HEK293 (cell line): Measurements from ENCODE around the gene LAMTOR5.
A peak's percentile ranks its signal among the peaks of the same experiment; 100 is the strongest.

ENCODE experiments used
- BCL11A ChIP-seq: fragments of 450-650 bp; formaldehyde crosslinking; IDR thresholded peaks from 2 replicates; pipeline ENCODE4 v1.5.1; 2016; ENCODE audit warnings: low read depth, missing biosample characterization, missing genetic modification characterization
- BCL6B ChIP-seq: fragments of 450-650 bp; formaldehyde crosslinking; IDR thresholded peaks from 2 replicates; pipeline ENCODE4 v1.5.1; 2017; ENCODE audit warnings: missing biosample characterization, missing genetic modification characterization
- FEZF1 ChIP-seq: fragments of 450-650 bp; formaldehyde crosslinking; IDR thresholded peaks from 2 replicates; pipeline ENCODE4 v1.5.1; 2016; ENCODE audit warnings: missing biosample characterization, missing genetic modification characterization
- GLI2 ChIP-seq: fragments of 450-650 bp; formaldehyde crosslinking; IDR thresholded peaks from 2 replicates; pipeline ENCODE4; 2017; ENCODE audit warnings: missing biosample characterization, missing genetic modification characterization, low read depth, borderline replicate concordance
- INSM2 ChIP-seq: fragments of 450-650 bp; formaldehyde crosslinking; IDR thresholded peaks from 2 replicates; pipeline ENCODE4 v1.5.1; 2016; ENCODE audit warnings: missing biosample characterization, missing genetic modification characterization
- PATZ1 ChIP-seq: fragments of 450-650 bp; formaldehyde crosslinking; IDR thresholded peaks from 2 replicates; pipeline ENCODE4 v1.5.1; 2016; ENCODE audit warnings: missing biosample characterization, missing genetic modification characterization
- ZBTB1 ChIP-seq: fragments of 450-650 bp; formaldehyde crosslinking; IDR thresholded peaks from 2 replicates; pipeline ENCODE4 v1.5.1; 2016; ENCODE audit warnings: missing biosample characterization, missing genetic modification characterization
- ZBTB17 ChIP-seq: fragments of 450-650 bp; formaldehyde crosslinking; IDR thresholded peaks from 2 replicates; pipeline ENCODE4 v1.5.1; 2016; ENCODE audit warnings: missing biosample characterization, missing genetic modification characterization
- ZBTB20 ChIP-seq: fragments of 450-650 bp; formaldehyde crosslinking; IDR thresholded peaks from 2 replicates; pipeline ENCODE4 v1.5.1; 2016; ENCODE audit warnings: missing biosample characterization, missing genetic modification characterization
- ZNF121 ChIP-seq: fragments of 450-650 bp; formaldehyde crosslinking; IDR thresholded peaks from 2 replicates; pipeline ENCODE4 v1.5.1; 2016; ENCODE audit warnings: missing biosample characterization, missing genetic modification characterization
- ZNF2 ChIP-seq: fragments of 450-650 bp; formaldehyde crosslinking; IDR thresholded peaks from 2 replicates; pipeline ENCODE4 v1.5.1; 2016; ENCODE audit warnings: missing biosample characterization, missing genetic modification characterization
- ZNF23 ChIP-seq: fragments of 450-650 bp; formaldehyde crosslinking; IDR thresholded peaks from 2 replicates; pipeline ENCODE4 v1.5.1; 2016; ENCODE audit warnings: missing biosample characterization, missing genetic modification characterization, borderline replicate concordance
- ZNF311 ChIP-seq: fragments of 450-650 bp; formaldehyde crosslinking; IDR thresholded peaks from 2 replicates; pipeline ENCODE4 v1.5.1; 2017; ENCODE audit warnings: missing biosample characterization, missing genetic modification characterization, borderline replicate concordance
- ZNF37A ChIP-seq: fragments of 450-650 bp; IDR thresholded peaks from 2 replicates; pipeline ENCODE4 v1.5.1; 2018; ENCODE audit warnings: missing biosample characterization, missing genetic modification characterization
- ZNF391 ChIP-seq: fragments of 450-650 bp; formaldehyde crosslinking; IDR thresholded peaks from 2 replicates; pipeline ENCODE4 v1.5.1; 2016; ENCODE audit warnings: low read depth, missing biosample characterization, missing genetic modification characterization, borderline replicate concordance
- ZNF530 ChIP-seq: fragments of 450-650 bp; formaldehyde crosslinking; IDR thresholded peaks from 2 replicates; pipeline ENCODE4 v1.5.1; 2016; ENCODE audit warnings: low read depth, missing biosample characterization, missing genetic modification characterization
- ZNF548 ChIP-seq: fragments of 450-650 bp; formaldehyde crosslinking; IDR thresholded peaks from 2 replicates; pipeline ENCODE4 v1.5.1; 2016; ENCODE audit warnings: missing biosample characterization, missing genetic modification characterization
- ZNF596 ChIP-seq: fragments of 450-650 bp; IDR thresholded peaks from 2 replicates; pipeline ENCODE4 v1.5.0; 2018; ENCODE audit warnings: missing biosample characterization, mild to moderate bottlenecking, missing genetic modification characterization, moderate library complexity
- ZNF623 ChIP-seq: fragments of 450-650 bp; formaldehyde crosslinking; IDR thresholded peaks from 2 replicates; pipeline ENCODE4 v1.5.1; 2016; ENCODE audit warnings: missing biosample characterization, missing genetic modification characterization
- ZNF660 ChIP-seq: fragments of 450-650 bp; IDR thresholded peaks from 2 replicates; pipeline ENCODE4 v1.5.1; 2018; ENCODE audit warnings: missing biosample characterization, mild to moderate bottlenecking, missing genetic modification characterization
- TF ChIP-seq, protein P1 (sequence below): sonication (generic); formaldehyde crosslinking; IDR thresholded peaks from 2 replicates; pipeline ENCODE4 v1.8.1; 2022; ENCODE audit warnings: mild to moderate bottlenecking, moderate library complexity, missing genetic modification reagents
- TF ChIP-seq, protein P2 (sequence below): fragments of 450-650 bp; formaldehyde crosslinking; IDR thresholded peaks from 2 replicates; pipeline ENCODE4; 2016; ENCODE audit warnings: missing biosample characterization, missing genetic modification characterization
- TF ChIP-seq, protein P3 (sequence below): fragments of 450-650 bp; formaldehyde crosslinking; IDR thresholded peaks from 2 replicates; pipeline ENCODE4 v1.5.1; 2016; ENCODE audit warnings: missing biosample characterization, missing genetic modification characterization, borderline replicate concordance
- TF ChIP-seq, protein P4 (sequence below): fragments of 450-650 bp; formaldehyde crosslinking; IDR thresholded peaks from 2 replicates; pipeline ENCODE4 v1.5.1; 2016; ENCODE audit warnings: missing biosample characterization, missing genetic modification characterization, borderline replicate concordance
- TF ChIP-seq, protein P5 (sequence below): fragments of 450-650 bp; formaldehyde crosslinking; IDR thresholded peaks from 2 replicates; pipeline ENCODE4 v1.5.1; 2016; ENCODE audit warnings: missing biosample characterization, missing genetic modification characterization

Gene LAMTOR5

DNA sequence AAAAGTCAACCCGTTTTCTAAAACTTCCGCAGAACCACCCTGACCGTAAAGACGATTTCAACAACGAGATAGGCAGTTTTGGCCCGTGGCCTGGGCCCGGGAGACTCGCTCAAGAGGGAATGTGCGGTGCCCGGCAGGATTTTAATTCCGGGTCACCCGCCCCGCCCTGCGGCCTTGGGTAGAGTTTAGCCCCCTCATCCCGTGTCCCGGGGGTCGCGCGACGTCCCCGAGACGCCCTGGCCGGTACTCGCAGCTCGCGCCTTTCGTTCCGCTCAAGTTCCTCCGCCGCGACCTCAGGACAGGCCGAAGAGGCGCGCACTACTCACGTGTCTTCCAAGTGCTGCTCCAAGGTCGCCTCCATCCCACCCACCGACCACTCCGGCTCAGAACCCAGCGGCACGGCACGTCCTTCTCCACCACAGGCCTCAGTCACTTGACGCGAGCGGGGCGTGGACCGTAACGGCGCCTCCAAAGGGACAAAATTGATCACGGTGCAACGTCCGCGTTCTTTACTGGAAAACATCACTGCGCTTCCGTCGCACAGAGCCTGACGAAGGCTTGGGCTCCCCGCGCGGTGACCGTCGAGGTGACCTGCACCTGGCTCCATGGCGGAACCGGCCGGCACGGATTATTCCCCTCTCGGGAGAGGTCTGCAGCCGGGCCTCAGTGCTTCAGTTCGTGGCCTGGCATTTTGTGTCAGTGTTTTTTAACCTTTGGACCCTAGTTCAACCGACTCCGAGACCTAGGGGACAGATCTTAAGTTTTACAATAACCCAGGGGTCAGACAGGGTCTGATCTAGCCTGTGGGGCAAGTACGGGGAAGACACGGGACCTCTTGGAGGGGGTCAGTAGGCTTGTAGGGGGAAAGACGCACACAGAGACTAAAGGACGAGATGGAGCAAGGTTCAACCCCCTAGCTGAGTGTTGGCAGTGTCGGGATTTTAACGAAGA lies at the start of gene LAMTOR5 (continued):
- TF ChIP-seq ZNF23 (tag by site-specific recombination) (no peak), ZNF2 (tag by site-specific recombination) (peak; percentile 97), GLI2 (tag by site-specific recombination) (no peak), BCL11A (tag by site-specific recombination) (no peak), PATZ1 (peak; percentile 85), ZNF660 (tag by site-specific recombination) (peak; percentile 95), ZBTB20 (tag by site-specific recombination) (peak; percentile 91), ZNF530 (tag by site-specific recombination) (no peak), ZNF596 (0 out of 2 replicates have a peak, but pooled peaks have one; percentile 30), ZNF391 (0 out of 2 replicates have a peak, but pooled peaks have one; percentile 63), ZNF37A (tag by site-specific recombination) (no peak), ZBTB1 (tag by site-specific recombination) (no peak), ZBTB17 (peak; percentile 94), INSM2 (tag by site-specific recombination) (0 out of 2 replicates have a peak, but pooled peaks have one; percentile 32), FEZF1 (tag by site-specific recombination) (0 out of 2 replicates have a peak, but pooled peaks have one; percentile 12), ZNF121 (peak; percentile 24; the same call in 1 of the 2 replicates), BCL6B (tag by site-specific recombination) (peak; percentile 97), ZNF623 (tag by site-specific recombination) (0 out of 2 replicates have a peak, but pooled peaks have one; percentile 17), ZNF311 (tag by site-specific recombination) (no peak), ZNF548 (tag by site-specific recombination) (no peak)
- TF ChIP-seq, protein P1, sequence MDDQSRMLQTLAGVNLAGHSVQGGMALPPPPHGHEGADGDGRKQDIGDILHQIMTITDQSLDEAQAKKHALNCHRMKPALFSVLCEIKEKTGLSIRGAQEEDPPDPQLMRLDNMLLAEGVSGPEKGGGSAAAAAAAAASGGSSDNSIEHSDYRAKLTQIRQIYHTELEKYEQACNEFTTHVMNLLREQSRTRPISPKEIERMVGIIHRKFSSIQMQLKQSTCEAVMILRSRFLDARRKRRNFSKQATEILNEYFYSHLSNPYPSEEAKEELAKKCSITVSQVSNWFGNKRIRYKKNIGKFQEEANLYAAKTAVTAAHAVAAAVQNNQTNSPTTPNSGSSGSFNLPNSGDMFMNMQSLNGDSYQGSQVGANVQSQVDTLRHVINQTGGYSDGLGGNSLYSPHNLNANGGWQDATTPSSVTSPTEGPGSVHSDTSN, result peak; percentile 61; the same call in 1 of the 2 replicates
- TF ChIP-seq, protein P2, sequence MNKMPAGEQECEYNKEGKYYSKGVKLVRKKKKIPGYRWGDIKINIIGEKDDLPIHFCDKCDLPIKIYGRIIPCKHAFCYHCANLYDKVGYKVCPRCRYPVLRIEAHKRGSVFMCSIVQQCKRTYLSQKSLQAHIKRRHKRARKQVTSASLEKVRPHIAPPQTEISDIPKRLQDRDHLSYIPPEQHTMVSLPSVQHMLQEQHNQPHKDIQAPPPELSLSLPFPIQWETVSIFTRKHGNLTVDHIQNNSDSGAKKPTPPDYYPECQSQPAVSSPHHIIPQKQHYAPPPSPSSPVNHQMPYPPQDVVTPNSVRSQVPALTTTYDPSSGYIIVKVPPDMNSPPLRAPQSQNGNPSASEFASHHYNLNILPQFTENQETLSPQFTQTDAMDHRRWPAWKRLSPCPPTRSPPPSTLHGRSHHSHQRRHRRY (tag by site-specific recombination), result no peak
- TF ChIP-seq, protein P3, sequence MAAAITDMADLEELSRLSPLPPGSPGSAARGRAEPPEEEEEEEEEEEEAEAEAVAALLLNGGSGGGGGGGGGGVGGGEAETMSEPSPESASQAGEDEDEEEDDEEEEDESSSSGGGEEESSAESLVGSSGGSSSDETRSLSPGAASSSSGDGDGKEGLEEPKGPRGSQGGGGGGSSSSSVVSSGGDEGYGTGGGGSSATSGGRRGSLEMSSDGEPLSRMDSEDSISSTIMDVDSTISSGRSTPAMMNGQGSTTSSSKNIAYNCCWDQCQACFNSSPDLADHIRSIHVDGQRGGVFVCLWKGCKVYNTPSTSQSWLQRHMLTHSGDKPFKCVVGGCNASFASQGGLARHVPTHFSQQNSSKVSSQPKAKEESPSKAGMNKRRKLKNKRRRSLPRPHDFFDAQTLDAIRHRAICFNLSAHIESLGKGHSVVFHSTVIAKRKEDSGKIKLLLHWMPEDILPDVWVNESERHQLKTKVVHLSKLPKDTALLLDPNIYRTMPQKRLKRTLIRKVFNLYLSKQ (tag by site-specific recombination), result no peak
- TF ChIP-seq, protein P4, sequence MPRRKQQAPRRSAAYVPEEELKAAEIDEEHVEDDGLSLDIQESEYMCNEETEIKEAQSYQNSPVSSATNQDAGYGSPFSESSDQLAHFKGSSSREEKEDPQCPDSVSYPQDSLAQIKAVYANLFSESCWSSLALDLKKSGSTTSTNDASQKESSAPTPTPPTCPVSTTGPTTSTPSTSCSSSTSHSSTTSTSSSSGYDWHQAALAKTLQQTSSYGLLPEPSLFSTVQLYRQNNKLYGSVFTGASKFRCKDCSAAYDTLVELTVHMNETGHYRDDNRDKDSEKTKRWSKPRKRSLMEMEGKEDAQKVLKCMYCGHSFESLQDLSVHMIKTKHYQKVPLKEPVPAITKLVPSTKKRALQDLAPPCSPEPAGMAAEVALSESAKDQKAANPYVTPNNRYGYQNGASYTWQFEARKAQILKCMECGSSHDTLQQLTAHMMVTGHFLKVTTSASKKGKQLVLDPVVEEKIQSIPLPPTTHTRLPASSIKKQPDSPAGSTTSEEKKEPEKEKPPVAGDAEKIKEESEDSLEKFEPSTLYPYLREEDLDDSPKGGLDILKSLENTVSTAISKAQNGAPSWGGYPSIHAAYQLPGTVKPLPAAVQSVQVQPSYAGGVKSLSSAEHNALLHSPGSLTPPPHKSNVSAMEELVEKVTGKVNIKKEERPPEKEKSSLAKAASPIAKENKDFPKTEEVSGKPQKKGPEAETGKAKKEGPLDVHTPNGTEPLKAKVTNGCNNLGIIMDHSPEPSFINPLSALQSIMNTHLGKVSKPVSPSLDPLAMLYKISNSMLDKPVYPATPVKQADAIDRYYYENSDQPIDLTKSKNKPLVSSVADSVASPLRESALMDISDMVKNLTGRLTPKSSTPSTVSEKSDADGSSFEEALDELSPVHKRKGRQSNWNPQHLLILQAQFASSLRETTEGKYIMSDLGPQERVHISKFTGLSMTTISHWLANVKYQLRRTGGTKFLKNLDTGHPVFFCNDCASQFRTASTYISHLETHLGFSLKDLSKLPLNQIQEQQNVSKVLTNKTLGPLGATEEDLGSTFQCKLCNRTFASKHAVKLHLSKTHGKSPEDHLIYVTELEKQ (tag by site-specific recombination), result no peak; the same call in 1 of the 2 replicates
- TF ChIP-seq, protein P5, sequence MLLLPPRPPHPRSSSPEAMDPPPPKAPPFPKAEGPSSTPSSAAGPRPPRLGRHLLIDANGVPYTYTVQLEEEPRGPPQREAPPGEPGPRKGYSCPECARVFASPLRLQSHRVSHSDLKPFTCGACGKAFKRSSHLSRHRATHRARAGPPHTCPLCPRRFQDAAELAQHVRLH (tag by site-specific recombination), result peak; percentile 86; the same call in 1 of the 2 replicates
